ENCODE results near the gene ALG3. TPM values are rescaled to one million over a fixed set of nuclear protein-coding genes. Genes with fewer than 3 reads are reported as not detected.

ALG3 gene
- total and polyA plus RNA-seq, 2 experiments from 2014 or later, result 76.9 to 109 TPM

DNA sequence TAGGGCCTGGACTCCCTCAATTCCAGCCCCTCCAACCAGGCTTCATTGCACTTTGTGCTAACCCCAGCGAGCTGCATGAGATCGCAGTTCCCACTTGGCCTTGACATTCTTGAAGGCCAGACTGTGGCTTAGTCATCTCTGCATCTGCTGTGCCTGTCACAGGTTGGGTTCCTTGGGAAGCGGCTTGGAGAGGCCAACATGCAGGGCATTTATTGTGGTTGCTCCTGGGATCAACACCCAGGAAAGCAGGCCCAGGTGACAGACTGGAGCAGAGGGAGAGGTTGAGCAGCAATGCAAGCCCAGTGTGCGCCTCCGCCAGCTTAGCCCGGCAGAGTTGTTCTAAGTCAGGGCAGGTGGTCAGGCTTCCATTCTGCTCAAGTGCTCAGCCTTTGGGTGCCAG is 52.2 kb downstream of the ALG3 start:
- ATAC-seq, result no peak
- no peak overlapping the region for H3K27ac ChIP-seq (ENCODE audit: low read depth)

DNA sequence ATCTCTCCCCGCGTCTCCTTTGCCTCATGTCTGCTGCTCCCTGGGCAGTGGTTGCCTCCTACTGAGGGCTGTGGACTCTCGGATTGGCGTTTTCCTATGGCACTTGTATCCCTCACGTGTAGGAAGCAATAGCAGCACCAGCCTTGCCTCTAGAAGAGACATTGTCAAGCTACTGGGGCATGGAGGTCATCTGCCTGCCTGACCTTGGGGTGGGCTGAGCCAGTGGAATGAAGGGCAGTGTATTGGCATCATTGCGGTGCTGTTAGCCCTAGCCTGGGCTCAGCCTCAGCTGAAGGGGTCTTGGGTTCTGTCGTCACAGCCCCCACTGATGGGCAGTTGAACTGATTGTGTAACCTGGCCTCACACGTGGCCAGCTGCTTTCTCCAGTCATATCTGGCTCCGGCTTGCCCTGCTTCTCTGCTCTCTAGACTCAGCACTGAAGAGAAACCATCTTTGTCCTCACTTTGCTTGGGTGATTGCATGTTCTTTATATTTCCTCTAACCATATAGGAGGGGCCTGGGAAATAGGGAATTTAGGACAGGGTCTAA is 54.7 kb downstream of the ALG3 start:
- Histone ChIP-seq H3K4me2 (no peak overlapping the region), H3K4me3 (no peak overlapping the region), H3K27me3 (ENCODE audit: insufficient read depth) (no peaks in the 10 kb centered on the region), H2AFZ (no peak overlapping the region), H3K27ac (ENCODE audit: low read depth) (no peak overlapping the region), H3K36me3 (ENCODE audit: insufficient read depth) (peaks cover 10% of the 10 kb centered on the region), H3F3A (replicated peaks; ENCODE audit: low read depth) (no peaks in the 10 kb centered on the region), H3K79me2 (replicated peaks; ENCODE audit: insufficient read depth) (peaks cover 6% of the 10 kb centered on the region; the same call in 1 of the 2 replicates), H3K4me1 (ENCODE audit: insufficient read depth) (no peaks in the 10 kb centered on the region), H3K9me2 (ENCODE audit: insufficient read depth) (no peaks in the 10 kb centered on the region), H4K20me1 (replicated peaks; ENCODE audit: insufficient read depth) (peaks cover 5% of the 10 kb centered on the region; the same call in 1 of the 2 replicates)
- Mint-ChIP-seq H3K4me3 (no peak overlapping the region), H3K36me3 (ENCODE audit: low read depth) (peaks cover 53% of the 10 kb centered on the region), H3K9me3 (no peaks in the 10 kb centered on the region), H3K27ac (no peak overlapping the region), H3K4me1 (no peaks in the 10 kb centered on the region), H3K27me3 (ENCODE audit: insufficient read depth, low read depth, poor library complexity) (peaks cover 2% of the 10 kb centered on the region)
- no peak for DNase-seq (ENCODE audit: low spot score)
- no peak for ATAC-seq
- TF ChIP-seq, protein P1, sequence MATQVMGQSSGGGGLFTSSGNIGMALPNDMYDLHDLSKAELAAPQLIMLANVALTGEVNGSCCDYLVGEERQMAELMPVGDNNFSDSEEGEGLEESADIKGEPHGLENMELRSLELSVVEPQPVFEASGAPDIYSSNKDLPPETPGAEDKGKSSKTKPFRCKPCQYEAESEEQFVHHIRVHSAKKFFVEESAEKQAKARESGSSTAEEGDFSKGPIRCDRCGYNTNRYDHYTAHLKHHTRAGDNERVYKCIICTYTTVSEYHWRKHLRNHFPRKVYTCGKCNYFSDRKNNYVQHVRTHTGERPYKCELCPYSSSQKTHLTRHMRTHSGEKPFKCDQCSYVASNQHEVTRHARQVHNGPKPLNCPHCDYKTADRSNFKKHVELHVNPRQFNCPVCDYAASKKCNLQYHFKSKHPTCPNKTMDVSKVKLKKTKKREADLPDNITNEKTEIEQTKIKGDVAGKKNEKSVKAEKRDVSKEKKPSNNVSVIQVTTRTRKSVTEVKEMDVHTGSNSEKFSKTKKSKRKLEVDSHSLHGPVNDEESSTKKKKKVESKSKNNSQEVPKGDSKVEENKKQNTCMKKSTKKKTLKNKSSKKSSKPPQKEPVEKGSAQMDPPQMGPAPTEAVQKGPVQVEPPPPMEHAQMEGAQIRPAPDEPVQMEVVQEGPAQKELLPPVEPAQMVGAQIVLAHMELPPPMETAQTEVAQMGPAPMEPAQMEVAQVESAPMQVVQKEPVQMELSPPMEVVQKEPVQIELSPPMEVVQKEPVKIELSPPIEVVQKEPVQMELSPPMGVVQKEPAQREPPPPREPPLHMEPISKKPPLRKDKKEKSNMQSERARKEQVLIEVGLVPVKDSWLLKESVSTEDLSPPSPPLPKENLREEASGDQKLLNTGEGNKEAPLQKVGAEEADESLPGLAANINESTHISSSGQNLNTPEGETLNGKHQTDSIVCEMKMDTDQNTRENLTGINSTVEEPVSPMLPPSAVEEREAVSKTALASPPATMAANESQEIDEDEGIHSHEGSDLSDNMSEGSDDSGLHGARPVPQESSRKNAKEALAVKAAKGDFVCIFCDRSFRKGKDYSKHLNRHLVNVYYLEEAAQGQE (IDR thresholded peaks at IDR 0.05; ENCODE audit: unreplicated experiment), result no peak
- TF ChIP-seq, protein P2, sequence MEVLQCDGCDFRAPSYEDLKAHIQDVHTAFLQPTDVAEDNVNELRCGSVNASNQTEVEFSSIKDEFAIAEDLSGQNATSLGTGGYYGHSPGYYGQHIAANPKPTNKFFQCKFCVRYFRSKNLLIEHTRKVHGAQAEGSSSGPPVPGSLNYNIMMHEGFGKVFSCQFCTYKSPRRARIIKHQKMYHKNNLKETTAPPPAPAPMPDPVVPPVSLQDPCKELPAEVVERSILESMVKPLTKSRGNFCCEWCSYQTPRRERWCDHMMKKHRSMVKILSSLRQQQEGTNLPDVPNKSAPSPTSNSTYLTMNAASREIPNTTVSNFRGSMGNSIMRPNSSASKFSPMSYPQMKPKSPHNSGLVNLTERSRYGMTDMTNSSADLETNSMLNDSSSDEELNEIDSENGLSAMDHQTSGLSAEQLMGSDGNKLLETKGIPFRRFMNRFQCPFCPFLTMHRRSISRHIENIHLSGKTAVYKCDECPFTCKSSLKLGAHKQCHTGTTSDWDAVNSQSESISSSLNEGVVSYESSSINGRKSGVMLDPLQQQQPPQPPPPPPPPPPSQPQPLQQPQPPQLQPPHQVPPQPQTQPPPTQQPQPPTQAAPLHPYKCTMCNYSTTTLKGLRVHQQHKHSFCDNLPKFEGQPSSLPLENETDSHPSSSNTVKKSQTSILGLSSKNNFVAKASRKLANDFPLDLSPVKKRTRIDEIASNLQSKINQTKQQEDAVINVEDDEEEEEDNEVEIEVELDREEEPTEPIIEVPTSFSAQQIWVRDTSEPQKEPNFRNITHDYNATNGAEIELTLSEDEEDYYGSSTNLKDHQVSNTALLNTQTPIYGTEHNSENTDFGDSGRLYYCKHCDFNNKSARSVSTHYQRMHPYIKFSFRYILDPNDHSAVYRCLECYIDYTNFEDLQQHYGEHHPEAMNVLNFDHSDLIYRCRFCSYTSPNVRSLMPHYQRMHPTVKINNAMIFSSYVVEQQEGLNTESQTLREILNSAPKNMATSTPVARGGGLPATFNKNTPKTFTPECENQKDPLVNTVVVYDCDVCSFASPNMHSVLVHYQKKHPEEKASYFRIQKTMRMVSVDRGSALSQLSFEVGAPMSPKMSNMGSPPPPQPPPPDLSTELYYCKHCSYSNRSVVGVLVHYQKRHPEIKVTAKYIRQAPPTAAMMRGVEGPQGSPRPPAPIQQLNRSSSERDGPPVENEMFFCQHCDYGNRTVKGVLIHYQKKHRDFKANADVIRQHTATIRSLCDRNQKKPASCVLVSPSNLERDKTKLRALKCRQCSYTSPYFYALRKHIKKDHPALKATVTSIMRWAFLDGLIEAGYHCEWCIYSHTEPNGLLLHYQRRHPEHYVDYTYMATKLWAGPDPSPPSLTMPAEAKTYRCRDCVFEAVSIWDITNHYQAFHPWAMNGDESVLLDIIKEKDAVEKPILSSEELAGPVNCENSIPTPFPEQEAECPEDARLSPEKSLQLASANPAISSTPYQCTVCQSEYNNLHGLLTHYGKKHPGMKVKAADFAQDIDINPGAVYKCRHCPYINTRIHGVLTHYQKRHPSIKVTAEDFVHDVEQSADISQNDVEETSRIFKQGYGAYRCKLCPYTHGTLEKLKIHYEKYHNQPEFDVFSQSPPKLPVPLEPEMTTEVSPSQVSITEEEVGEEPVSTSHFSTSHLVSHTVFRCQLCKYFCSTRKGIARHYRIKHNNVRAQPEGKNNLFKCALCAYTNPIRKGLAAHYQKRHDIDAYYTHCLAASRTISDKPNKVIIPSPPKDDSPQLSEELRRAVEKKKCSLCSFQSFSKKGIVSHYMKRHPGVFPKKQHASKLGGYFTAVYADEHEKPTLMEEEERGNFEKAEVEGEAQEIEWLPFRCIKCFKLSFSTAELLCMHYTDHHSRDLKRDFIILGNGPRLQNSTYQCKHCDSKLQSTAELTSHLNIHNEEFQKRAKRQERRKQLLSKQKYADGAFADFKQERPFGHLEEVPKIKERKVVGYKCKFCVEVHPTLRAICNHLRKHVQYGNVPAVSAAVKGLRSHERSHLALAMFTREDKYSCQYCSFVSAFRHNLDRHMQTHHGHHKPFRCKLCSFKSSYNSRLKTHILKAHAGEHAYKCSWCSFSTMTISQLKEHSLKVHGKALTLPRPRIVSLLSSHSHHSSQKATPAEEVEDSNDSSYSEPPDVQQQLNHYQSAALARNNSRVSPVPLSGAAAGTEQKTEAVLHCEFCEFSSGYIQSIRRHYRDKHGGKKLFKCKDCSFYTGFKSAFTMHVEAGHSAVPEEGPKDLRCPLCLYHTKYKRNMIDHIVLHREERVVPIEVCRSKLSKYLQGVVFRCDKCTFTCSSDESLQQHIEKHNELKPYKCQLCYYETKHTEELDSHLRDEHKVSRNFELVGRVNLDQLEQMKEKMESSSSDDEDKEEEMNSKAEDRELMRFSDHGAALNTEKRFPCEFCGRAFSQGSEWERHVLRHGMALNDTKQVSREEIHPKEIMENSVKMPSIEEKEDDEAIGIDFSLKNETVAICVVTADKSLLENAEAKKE (CRISPR knock-in tag; IDR thresholded peaks at IDR 0.05), result no peak
- TF ChIP-seq STAT1 (IDR thresholded peaks at IDR 0.05; ENCODE audit: unreplicated experiment) (no peak), CREB1 (CRISPR knock-in tag; IDR thresholded peaks at IDR 0.05; ENCODE audit: low read depth) (no peak), ZNF331 (CRISPR knock-in tag; IDR thresholded peaks at IDR 0.05; ENCODE audit: low read depth) (no peak), POLR2AphosphoS5 (IDR thresholded peaks at IDR 0.05; ENCODE audit: low read depth) (no peak)
- TF ChIP-seq, protein P3, sequence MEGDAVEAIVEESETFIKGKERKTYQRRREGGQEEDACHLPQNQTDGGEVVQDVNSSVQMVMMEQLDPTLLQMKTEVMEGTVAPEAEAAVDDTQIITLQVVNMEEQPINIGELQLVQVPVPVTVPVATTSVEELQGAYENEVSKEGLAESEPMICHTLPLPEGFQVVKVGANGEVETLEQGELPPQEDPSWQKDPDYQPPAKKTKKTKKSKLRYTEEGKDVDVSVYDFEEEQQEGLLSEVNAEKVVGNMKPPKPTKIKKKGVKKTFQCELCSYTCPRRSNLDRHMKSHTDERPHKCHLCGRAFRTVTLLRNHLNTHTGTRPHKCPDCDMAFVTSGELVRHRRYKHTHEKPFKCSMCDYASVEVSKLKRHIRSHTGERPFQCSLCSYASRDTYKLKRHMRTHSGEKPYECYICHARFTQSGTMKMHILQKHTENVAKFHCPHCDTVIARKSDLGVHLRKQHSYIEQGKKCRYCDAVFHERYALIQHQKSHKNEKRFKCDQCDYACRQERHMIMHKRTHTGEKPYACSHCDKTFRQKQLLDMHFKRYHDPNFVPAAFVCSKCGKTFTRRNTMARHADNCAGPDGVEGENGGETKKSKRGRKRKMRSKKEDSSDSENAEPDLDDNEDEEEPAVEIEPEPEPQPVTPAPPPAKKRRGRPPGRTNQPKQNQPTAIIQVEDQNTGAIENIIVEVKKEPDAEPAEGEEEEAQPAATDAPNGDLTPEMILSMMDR (conservative IDR thresholded peaks at IDR 0.05; ENCODE audit: low read depth in 2 of 2), result no peak

More for the DNA sequence above, 52.2 kb downstream of the ALG3 start:
- Histone ChIP-seq H3K36me3 (ENCODE audit: insufficient read depth) (no peaks in the 10 kb centered on the region; the same call in 1 of the 2 replicates), H2AFZ (no peak overlapping the region), H3K79me2 (replicated peaks; ENCODE audit: insufficient read depth) (no peaks in the 10 kb centered on the region), H3K4me3 (no peak overlapping the region), H4K20me1 (replicated peaks; ENCODE audit: insufficient read depth) (peaks cover 5% of the 10 kb centered on the region; the same call in 1 of the 2 replicates), H3K4me1 (ENCODE audit: insufficient read depth) (no peaks in the 10 kb centered on the region), H3K9me2 (ENCODE audit: insufficient read depth) (no peaks in the 10 kb centered on the region), H3K27me3 (ENCODE audit: insufficient read depth) (no peaks in the 10 kb centered on the region), H3F3A (replicated peaks; ENCODE audit: low read depth) (no peaks in the 10 kb centered on the region), H3K4me2 (no peak overlapping the region)
- TF ChIP-seq STAT1 (IDR thresholded peaks at IDR 0.05; ENCODE audit: unreplicated experiment) (no peak), POLR2AphosphoS5 (IDR thresholded peaks at IDR 0.05; ENCODE audit: low read depth) (no peak), ZNF114 (CRISPR knock-in tag; IDR thresholded peaks at IDR 0.05) (no peak)
- Mint-ChIP-seq H3K4me1 (no peaks in the 10 kb centered on the region), H3K4me3 (no peak overlapping the region), H3K27ac (no peak overlapping the region), H3K27me3 (ENCODE audit: insufficient read depth, low read depth, poor library complexity) (peaks cover 4% of the 10 kb centered on the region), H3K36me3 (ENCODE audit: low read depth) (peaks cover 37% of the 10 kb centered on the region), H3K9me3 (no peaks in the 10 kb centered on the region)
- no peak for DNase-seq (ENCODE audit: low spot score)

All from GM23338 (cell line).